Fibroblast of skin of scalp (primary cell): ENCODE results near the gene MAP3K15.
"Not testable (repeated sequence)": the region's sequence is repeated elsewhere in the genome, so short reads cannot be mapped to it uniquely, and the experiment has no call there.

Source experiments
- DNase-seq: peaks from one replicate; pipeline ENCODE4 v3.0.0-alpha.2; 2013

Gene MAP3K15

GRCh38 chrX:19532709-19533108, 17.4 kb upstream of the MAP3K15 start:
- DNase-seq = no peak

GRCh38 chrX:19517965-19518364, 2.7 kb upstream of the MAP3K15 start:
- no peak for DNase-seq

DNA sequence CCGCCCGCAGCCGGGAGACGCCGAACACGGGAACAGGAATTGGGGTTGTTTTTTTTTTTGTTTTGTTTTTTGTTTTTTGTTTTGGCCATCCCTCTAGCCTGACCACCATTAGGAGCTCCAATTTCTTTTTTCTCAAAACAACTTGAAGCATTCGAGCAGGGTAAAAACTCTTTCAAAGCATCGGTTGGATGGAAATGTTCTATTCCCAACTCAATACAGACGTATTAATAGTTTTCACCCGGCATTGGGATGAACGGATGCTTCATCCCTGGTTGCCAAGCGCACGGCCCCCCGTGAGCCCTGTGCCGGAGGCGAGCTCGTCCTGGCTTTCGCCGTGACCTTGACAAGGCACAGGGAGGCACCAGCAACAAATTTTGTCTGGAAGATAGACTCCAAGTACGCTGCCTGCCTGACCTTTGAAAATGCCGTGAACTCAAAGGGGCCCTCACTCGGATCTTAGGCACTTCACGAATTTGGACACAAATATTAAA, 352 bp upstream of the MAP3K15 start:
- no peak for DNase-seq

DNA sequence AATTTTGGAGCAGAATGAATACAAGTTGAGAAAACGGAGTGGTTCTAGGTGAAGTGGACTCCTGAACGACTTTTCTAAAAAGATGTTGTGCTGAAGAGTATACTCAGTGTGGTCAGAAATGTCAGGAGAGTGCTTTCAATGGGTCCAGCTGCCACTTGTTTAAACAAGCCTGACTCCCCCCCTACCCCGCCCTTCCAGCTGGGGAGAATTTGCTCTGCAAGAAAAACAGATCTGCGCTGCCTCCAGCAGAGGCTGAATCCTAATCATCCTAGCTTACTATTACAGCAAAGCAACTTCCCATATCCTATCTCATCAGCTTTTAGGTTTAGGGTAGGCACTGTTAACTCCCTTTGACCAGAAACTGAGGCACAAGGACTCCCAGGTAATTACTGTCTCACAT, 1.9 kb downstream of the MAP3K15 start:
- no peak for DNase-seq

DNA sequence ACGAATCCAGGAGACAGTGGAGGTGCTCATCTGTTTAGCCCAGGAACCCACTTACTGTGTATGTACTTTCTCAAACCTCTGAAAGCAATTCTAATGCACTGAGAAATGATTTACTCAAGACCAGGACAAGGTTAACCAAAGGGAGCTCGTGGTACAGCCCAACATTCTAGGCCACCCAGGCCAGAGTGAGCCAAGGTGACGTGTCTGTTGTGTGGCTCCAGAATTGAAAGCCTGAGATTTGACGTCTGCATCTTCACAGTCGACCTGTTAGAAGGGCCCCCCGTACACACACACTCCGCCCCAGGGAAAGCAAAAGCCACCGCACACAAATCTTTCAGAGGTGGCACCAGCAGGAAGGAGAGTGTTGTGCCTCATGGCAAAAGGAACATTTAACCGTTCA, 2.3 kb downstream of the MAP3K15 start:
- DNase-seq = no peak

GRCh38 chrX:19512359-19512758, 2.9 kb downstream of the MAP3K15 start:
- DNase-seq = no peak

- not testable (repeated sequence) for DNase-seq
These were observed 3.5 kb downstream of the MAP3K15 start for GRCh38 chrX:19511796-19512195.

- no peak for DNase-seq
These were observed 18.6 kb downstream of the MAP3K15 start for GRCh38 chrX:19496711-19497110.

GRCh38 chrX:19487520-19488200, 27.6 kb downstream of the MAP3K15 start:
- DNase-seq = no peak

- DNase-seq = no peak
These were observed 35.9 kb downstream of the MAP3K15 start for GRCh38 chrX:19479458-19479857.

- DNase-seq = not testable (repeated sequence)
These were observed 46.9 kb downstream of the MAP3K15 start for GRCh38 chrX:19468383-19468782.

DNA sequence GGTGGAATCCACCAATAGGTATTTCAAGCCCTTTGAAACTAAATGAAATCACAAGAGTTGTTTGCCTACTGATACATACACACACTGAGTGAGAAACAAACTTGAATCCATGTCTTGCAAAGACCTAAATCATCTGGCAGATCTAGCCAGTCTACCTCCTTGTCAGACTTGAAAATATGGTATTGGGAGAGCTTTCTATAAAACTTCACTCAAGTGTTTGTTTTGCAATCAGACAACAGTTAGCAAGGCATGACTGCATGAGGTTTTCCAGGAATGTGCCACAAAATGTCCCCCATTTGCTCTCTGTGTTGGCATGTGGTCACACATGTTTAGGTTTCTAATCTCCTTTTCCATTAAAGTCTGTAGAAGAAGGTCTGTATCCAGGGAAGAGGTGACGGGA, 52.4 kb downstream of the MAP3K15 start:
- no peak for DNase-seq

DNA sequence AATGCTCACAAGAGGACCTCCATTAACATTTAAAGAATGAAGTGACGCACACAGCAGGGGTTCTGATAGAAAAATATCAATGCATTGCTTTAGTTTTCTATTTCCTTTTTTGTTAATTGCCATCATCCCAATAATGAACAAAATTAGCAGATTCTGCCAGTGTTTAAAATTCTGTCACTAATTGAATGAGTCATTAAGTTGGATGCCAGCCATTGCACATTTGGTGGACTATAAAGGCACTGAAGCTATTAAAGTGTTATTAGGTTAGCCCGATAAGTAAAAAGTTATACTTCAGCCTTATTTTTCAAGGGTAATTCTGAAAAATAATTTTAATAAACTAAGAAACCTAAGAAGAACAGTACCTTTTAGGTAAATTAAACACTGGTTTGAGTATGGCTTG, 53.1 kb downstream of the MAP3K15 start:
- DNase-seq = no peak

- no peak for DNase-seq
These were observed 57.6 kb downstream of the MAP3K15 start for GRCh38 chrX:19457662-19458061.

DNA sequence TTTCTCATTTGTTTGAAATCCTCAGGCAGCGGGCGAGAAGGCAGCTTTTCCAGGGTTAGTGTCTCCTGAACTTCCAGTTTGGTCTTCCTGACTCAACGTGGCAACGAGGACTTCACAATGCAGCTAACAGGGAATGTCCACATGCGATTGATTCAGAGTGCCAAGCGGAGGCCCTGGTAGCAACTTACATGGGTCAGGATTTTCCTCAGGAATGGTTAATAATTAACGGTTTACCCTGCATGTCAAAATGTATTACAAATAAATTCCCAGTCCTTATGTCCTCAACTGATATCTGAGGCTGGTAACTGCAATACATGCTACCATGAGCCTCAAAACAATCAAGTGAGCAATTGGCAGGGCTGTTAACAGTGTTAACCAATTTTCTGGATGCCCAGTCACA, 67.2 kb downstream of the MAP3K15 start:
- DNase-seq = no peak

GRCh38 chrX:19446397-19446796, 68.9 kb downstream of the MAP3K15 start:
- DNase-seq = no peak

GRCh38 chrX:19445772-19446171, 69.5 kb downstream of the MAP3K15 start:
- not testable (repeated sequence) for DNase-seq

DNA sequence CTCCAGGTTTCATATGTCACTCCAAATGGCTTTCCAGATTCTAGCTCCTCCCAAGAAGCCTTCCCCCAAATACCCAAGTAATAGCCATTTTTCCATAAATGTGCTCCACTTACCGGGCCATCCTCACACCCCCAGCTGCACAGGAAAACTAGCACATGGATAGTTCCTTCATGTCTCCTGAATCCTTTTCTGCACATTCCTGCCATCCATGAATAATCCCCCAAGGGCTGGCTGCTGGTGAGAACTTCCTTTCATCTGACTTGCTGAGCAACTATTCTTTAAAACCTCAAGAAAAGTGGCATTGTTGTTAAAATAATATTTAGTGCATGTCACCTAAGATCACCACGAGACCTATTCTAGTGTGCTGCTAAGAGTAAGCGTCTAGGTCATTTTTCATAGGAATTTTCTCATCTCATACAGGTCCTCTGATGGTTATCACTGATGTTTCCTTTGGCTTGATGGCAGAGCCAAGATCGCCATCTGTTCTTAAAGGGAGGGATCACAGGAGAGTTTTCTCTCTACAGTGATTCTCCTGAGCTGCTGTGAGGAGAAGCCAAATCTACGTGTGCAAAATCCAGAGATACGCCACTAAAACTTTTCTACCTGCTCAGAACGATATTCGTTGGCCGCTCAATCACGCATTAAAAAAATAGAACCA, 71.3 kb downstream of the MAP3K15 start:
- DNase-seq = no peak

DNA sequence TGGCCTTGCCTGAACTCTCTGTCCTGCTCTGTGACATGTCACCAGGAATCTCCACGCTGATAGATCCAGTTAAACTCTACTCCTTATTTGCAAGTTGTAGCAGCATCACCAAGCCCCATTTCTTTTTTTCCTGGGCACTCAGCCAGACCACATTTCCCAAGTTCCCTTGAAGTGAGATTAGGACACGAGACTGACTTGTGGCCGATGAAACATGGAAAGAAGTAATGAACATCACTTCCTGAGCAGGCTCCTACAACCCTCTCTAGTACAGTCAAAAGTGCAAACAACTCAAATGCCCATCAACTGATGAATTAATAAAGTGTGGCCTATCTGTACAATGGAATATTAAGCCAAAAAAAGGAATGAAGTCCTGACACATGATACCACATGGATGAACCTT, 74.6 kb downstream of the MAP3K15 start:
- peak; percentile 38 for DNase-seq

DNA sequence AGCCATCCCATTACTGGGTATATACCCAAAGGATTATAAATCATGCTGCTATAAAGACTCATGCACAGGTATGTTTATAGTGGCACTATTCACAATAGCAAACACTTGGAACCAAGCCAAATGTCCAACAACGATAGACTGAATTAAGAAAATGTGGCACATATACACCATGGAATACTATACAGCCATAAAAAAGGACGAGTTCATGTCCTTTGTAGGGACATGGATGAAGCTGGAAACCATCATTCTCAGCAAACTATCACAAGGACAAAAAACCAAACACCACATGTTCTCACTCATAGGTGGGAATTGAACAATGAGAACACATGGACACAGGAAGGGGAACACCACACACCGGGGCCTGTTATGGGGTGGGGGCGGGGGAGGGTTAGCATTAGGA, 92.6 kb downstream of the MAP3K15 start:
- not testable (repeated sequence) for DNase-seq

GRCh38 chrX:19410259-19410658, 105.0 kb downstream of the MAP3K15 start:
- no peak for DNase-seq

- DNase-seq = no peak
These were observed 111.6 kb downstream of the MAP3K15 start for GRCh38 chrX:19403696-19404095.

DNA sequence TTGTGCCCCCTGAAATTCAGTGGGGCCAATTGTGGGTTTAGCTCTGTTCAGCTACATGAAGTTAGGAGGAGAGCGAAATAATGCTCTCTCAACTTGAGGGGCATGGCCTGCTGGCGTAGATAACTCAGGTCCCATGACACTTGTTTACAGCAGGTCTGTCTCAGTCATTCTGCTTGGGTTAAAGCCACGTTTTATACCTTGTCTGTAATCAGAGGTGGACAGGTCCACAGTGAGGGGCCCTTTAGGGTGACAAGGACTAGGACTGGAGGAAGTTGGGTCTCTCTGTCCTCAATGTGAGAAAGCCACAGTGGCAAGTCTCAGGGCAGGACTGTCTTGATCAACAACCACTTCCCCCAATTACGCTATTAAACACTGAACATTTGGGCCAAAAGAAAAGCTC, 122.6 kb downstream of the MAP3K15 start:
- DNase-seq = no peak

- DNase-seq = no peak
These were observed 123.2 kb downstream of the MAP3K15 start for GRCh38 chrX:19392078-19392477.
